HG02973 (cell line): ENCODE results near the gene SLC5A12.
"Not testable (repeated sequence)": the region's sequence is repeated elsewhere in the genome, so short reads cannot be mapped to it uniquely, and the experiment has no call there.

Experiments
- ATAC-seq: cut with Tn5 transposase; IDR thresholded peaks from one replicate; pipeline ENCODE4 v1.9.1; 2021; ENCODE audit warnings: moderate library complexity; ENCODE audit not compliant: unreplicated experiment

The SLC5A12 gene

GRCh38 chr11:26655287-26655686 is 66.6 kb downstream of the SLC5A12 start:
- ATAC-seq: no peak

- ATAC-seq: no peak
These were observed 69.9 kb downstream of the SLC5A12 start for GRCh38 chr11:26651916-26652315.

GRCh38 chr11:26649884-26650283 is 72.0 kb downstream of the SLC5A12 start:
- ATAC-seq: peak; percentile 73

- not testable (repeated sequence) for ATAC-seq
These were observed 78.5 kb downstream of the SLC5A12 start for GRCh38 chr11:26643314-26643713.

GRCh38 chr11:26632691-26633159 is 89.1 kb downstream of the SLC5A12 start:
- peak; percentile 50 for ATAC-seq

GRCh38 chr11:26626346-26626745 is 95.5 kb downstream of the SLC5A12 start:
- ATAC-seq: no peak

- no peak for ATAC-seq
These were observed 98.7 kb downstream of the SLC5A12 start for GRCh38 chr11:26623076-26623659.

- ATAC-seq: no peak
These were observed 99.7 kb downstream of the SLC5A12 start for GRCh38 chr11:26622181-26622580.

- no peak for ATAC-seq
These were observed 100.7 kb downstream of the SLC5A12 start for GRCh38 chr11:26621132-26621531.

GRCh38 chr11:26620282-26621045 is 101.4 kb downstream of the SLC5A12 start:
- no peak for ATAC-seq

GRCh38 chr11:26618441-26618840 is 103.4 kb downstream of the SLC5A12 start:
- ATAC-seq: no peak
